Mammary epithelial cell (primary cell): Measurements from ENCODE around the gene ACYP2.
"Not testable (repeated sequence)": the region's sequence is repeated elsewhere in the genome, so short reads cannot be mapped to it uniquely, and the experiment has no call there.

Experiments
- CTCF ChIP-seq, 2 donors: IDR thresholded peaks in 1 of 2; conservative IDR thresholded peaks in 1 of 2; 2 replicates each; pipeline ENCODE4 v1.5.1; 2011 to 2012; ENCODE audit warnings: inconsistent platforms in 2 of 2, low read length in 2 of 2, mild to moderate bottlenecking in 2 of 2, control low read depth in 1 of 2, low read depth in 1 of 2; ENCODE audit not compliant: insufficient read depth in 1 of 2; ENCODE audit errors: extremely low read depth in 1 of 2
- EZH2 ChIP-seq: IDR thresholded peaks from 2 replicates; pipeline ENCODE4 v1.6.1; 2012; ENCODE audit warnings: low read length, inconsistent platforms, borderline replicate concordance

DNA sequence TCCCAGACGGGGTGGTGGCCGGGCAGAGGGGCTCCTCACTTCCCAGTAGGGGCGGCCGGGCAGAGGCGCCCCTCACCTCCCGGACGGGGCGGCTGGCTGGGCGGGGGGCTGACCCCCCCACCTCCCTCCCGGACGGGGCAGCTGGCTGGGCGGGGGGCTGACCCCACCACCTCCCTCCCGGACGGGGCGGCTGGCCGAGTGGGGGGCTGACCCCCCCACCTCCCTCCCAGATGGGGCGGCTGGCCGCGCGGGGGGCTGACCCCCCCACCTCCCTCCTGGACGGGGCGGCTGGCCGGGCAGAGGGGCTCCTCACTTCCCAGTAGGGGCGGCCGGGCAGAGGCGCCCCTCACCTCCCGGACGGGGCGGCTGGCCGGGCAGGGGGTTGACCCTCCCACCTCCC lies 20.0 kb upstream of the ACYP2 start:
- TF ChIP-seq CTCF (conservative IDR thresholded peaks at IDR 0.05 in 1 of 2, IDR thresholded peaks at IDR 0.05 in 1 of 2; ENCODE audit: extremely low read depth in 1 of 2, insufficient read depth in 1 of 2, low read depth in 1 of 2, low read length in 2 of 2); EZH2: not testable (repeated sequence)
